ENCODE data around the gene COQ8A.

The COQ8A gene

DNA sequence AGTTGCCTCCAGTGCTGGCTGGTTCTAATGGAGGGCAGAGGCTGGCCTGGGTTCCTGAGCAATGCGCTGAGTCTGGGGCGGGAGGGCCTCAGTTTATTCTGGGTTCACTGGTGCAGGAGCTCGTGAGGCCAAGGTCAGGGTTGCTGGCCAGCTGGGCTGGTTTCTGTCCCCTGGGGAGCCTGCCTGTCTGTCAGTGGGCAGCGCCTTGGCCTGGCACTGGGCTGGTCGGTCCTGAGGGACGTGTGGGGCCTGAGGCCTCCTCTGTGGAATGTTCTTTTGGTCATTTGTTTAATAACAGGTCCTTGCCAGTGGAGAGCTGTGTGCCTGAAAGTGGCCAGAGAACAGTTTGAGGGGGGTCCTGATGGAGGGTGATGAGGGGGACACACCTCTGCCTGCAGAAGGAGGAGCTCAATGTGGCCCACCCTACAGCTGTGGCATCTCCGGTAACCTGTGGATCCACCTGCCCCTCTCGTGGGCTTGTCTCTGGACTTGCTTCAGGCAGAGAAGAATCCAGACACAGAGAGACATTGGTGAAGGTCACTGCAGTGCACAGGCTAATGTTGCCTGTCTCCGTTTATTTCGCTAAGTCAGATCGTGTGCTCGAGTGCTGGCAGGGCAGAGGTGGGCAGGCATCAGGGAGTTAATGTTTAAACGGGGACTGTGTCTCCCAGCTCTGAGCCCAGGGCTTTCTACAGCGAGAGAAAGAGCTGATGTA lies 34.6 kb downstream of the COQ8A start:
- DNase-seq: no peak

DNA sequence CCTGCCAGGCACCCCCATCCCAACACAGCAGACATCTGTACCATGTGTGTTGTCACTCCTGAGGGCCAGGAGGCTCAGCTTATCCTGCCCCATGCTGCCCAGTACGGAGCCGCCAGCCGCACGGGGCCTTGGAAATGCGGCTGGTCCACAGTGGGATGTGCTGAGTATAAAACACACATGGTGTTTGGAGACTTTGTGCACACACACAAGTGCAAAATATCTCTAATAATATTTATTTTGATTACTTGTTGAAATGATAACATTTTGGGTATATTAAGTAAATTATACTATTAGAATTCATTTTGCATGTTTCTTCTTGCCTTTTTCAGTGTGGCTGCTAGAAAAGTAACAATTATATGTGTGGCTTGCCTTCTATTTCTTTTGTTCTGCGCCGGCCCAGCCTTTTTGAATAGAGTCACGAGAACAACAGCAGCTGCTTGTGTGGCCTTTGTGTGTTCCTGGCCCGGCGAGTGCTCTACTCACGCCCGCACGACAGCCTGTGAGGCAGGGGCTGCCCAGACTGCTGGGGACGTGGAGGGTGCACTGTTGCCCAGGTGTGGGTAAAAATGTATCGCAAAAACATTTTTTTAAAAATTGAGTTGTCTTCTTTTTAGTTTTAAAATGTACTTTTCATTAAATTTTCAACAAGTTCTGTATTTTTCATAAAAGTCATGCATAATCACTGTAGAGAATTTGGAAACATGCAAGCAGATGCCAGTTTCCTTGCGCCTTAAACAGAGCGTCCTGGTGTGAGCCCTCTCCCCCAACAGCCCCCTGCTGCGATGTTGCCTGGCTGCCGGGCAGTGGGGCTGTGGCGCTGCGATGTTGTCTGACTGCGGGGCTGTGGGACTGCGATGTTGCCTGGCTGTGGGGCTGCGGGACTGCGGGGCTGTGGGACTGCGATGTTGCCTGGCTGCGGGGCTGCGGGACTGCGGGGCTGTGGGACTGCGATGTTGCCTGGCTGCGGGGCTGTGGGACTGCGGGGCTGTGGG lies 35.5 kb downstream of the COQ8A start:
- DNase-seq: no peak

- no peak for DNase-seq
These were observed 36.3 kb downstream of the COQ8A start for GRCh38 chr1:226976276-226976977.

- no peak for DNase-seq
These were observed 37.0 kb downstream of the COQ8A start for GRCh38 chr1:226976978-226977642.

GRCh38 chr1:226977643-226978431 lies 37.7 kb downstream of the COQ8A start:
- no peak for DNase-seq

- no peak for DNase-seq
These were observed 38.5 kb downstream of the COQ8A start for GRCh38 chr1:226978432-226979114.

DNA sequence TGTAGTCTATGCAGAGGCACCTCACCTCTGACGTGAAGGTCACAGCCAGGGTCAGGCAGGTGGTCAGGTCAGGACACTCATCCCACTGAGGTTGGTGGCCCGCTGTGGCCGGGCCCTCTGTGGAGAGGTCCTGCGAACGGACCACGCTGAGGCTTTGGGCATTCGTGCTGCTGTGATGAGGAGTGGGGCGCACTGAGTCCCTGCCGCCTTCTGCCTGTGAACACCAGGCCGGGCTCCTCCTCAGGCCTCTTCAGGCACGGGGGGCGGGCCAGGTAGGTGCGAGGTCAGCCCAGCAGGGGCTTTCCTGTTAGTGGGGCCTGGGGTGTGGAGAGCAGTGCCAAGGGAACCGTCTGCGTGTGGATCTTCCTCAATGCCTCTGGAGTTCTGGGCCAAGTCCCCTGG lies 39.0 kb downstream of the COQ8A start:
- no peak for DNase-seq

DNA sequence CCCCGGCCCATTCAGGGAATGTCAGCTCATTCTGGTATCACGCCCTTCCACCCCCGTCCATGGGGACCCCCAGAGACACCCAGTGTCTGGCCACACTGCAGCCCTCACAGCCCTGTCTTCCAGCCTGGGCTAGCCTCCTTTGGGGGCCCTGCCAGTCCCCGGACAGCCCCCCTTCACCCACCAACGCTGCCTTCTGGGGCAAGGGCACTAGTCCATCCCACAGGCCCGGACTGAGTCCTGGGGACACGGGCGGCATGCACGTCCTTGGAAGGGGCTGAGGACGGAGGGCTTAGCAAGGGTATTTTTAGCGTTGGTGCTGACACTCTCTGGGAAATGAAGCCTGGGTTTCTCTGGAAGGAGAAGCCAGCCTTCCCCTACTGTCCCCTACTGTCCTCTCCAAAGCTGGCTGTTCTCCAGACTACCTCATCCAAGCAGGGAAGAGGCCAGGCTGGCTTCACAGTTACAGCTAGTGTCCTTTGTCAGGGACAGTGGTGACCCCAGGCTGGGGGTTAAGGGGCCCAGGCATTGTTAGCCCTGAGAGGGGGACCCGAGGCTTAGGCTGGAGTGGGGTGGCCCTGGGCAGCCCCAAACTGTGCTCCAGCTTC lies 39.5 kb downstream of the COQ8A start:
- no peak for DNase-seq

- DNase-seq: no peak
These were observed 40.0 kb downstream of the COQ8A start for GRCh38 chr1:226980122-226980560.

DNA sequence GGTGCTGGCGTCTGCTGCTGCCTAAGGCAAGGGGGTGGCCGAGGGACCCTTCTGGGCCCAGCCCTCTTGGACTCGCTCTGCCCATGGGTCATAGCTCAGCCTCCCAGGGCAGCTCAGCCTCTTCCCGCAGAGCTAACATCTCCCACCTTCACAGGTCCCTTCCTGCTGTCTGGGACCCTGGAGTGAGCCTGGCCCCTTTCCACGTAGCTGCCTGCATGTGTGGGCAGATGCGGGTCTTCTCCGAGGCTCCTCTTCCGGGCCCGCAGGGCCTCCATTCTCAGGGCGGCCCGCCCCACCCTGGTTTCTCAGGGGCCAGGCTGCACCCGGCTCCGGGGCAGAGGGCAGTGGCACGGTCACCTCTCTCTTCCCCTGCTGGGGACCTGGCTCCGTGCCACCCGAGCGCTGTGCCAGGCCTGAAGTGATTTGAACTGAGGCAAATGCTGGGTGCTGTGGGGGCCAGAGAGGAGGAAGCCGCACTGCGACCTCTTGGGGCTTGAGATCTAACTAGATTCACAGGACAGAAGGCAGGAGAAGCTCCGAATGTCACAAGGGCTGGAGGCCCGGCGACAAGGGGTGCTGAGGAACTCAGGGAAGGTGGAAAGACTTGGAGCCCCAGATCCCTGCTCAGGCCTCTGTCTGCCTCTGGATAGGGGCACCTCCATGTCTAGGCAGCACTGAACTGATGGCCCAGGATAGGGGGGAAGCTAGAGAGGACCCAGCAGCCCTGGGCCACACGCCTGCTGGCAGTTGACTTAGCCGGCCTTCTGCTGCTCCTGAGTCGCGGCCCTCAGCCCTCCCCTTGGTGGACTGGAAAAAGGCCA lies 40.7 kb downstream of the COQ8A start:
- DNase-seq: no peak

- no peak for DNase-seq
These were observed 41.3 kb downstream of the COQ8A start for GRCh38 chr1:226981386-226981817.

DNA sequence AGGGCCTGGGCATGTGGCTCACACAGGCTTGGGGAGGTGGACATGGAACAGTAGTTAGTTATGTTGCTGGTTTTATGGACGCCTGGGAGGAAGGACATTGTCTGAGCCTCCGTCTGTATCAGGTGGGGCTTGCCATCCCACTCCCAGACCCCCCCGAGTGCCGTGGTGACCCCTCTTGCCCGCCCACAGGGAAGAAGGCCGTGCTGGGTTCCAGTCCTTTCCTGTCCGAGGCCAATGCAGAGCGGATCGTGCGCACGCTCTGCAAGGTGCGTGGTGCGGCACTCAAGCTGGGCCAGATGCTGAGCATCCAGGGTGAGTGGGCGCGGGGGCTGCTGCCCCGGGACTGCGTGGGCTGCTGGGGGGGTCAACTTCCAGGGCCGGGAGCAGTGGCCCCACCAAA lies 41.7 kb downstream of the COQ8A start:
- no peak for DNase-seq

- DNase-seq: no peak
These were observed 42.5 kb downstream of the COQ8A start for GRCh38 chr1:226982451-226983177.

DNA sequence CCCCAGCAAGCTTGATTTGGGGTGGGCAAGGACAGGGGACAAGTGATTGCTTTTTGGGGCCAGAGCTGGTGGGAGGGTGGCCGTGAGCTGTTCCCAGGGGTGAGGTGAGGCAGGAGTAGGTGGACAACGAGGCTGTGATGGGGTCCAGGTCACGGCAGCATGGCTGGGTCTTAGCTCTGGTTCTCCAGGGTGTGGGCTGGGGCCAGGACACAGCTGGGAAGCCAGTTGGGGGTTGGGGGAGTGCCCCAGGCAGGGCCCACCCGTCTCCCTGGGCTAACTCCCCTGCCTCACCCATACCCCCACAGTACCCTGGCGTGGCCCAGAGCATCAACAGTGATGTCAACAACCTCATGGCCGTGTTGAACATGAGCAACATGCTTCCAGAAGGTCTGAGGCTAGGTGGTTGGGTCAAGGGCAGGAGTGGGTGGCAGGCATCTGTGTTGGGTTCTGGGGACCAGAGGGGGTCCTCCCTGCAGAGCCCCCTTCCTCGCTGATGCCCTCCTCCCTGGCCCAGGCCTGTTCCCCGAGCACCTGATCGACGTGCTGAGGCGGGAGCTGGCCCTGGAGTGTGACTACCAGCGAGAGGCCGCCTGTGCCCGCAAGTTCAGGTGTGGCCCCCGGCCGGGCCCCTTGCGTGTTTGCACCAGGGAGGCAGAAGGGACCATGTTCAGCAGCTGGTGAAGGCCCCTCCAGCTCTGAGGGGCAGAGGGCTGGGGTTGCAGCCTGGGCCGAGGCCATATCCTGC lies 43.3 kb downstream of the COQ8A start:
- DNase-seq: no peak

DNA sequence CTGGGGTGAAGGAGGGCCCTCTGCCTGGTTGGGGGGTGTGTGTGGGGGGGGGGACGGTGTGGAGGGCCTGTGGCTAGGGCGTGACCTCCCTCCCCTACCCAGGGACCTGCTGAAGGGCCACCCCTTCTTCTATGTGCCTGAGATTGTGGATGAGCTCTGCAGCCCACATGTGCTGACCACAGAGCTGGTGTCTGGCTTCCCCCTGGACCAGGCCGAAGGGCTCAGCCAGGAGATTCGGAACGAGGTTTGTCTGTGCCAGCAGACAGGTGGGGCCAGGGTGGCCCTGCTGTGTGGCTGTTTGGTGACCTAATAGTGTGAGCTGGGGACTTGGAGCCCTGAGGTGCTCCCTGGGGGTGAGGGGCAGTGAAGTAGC lies 43.9 kb downstream of the COQ8A start:
- DNase-seq: no peak

DNA sequence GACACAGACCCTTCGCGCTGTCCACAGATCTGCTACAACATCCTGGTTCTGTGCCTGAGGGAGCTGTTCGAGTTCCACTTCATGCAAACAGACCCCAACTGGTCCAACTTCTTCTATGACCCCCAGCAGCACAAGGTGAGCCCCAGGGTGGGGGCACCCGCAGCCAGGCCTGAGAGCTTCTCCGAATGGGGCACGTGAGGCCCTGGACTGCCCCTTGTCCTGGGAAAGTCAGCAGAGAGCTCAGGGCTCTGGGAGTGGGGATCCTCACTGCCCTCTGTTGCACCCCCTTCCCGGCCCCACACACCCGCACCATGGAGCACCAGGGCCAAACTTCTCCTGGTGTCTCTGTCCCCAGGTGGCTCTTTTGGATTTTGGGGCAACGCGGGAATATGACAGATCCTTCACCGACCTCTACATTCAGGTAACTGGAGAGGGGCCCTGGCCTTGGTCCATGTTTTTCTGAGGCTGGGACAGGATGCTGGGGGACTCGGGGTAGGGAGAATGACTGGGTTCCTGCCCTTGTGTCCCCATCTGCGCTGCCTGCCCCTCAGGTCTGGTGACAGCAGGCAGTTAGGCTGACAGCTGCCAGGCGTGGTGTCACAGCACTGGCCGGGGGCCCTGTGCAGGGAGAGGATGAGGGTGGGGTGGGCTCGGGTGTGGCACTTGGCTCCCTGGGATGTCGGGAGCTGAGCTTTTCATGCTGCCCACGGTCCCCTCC lies 44.6 kb downstream of the COQ8A start:
- no peak for DNase-seq

- DNase-seq: no peak
These were observed 45.2 kb downstream of the COQ8A start for GRCh38 chr1:226985239-226985838.
